ENCODE measurements around the gene SUMO3. TPM values are rescaled to one million over a fixed set of nuclear protein-coding genes. Genes with fewer than 3 reads are reported as not detected.

Gene SUMO3
- total RNA-seq, 3 donors from 2014 or later: 64.2 to 64.8 (median 64.4) TPM

- no peak for DNase-seq (ENCODE audit: low spot score in 2 of 2)
- no peak for TF ChIP-seq CTCF (IDR thresholded peaks at IDR 0.05)
- TF ChIP-seq POLR2A (IDR thresholded peaks at IDR 0.05): no peak
- no peak for TF ChIP-seq POLR2AphosphoS5 (IDR thresholded peaks at IDR 0.05)
- Histone ChIP-seq H3K4me1 (no peaks in the 10 kb centered on the region), H3K9me3 (peaks cover 13 to 25% of the 10 kb centered on the region in 2 donors), H3K36me3 (no peaks in the 10 kb centered on the region), H3K27me3 (no peaks in the 10 kb centered on the region), H3K27ac (no peak overlapping the region), H3K4me3 (no peak overlapping the region)
- intact Hi-C loops (cut with DNase I; ENCODE audit: low total_unique reads): no loop called here
These were observed 13.5 kb upstream of the SUMO3 start for GRCh38 chr21:44831227-44831860.

- H3K27ac ChIP-seq: no peak overlapping the region
- H3K9me3 ChIP-seq: peaks cover 13 to 25% of the 10 kb centered on the region in 2 donors
- no peak for DNase-seq (ENCODE audit: low spot score in 2 of 2)
- no peak for TF ChIP-seq CTCF (IDR thresholded peaks at IDR 0.05)
- TF ChIP-seq POLR2A (IDR thresholded peaks at IDR 0.05): no peak
- no peak for TF ChIP-seq POLR2AphosphoS5 (IDR thresholded peaks at IDR 0.05)
- no peaks in the 10 kb centered on the region for H3K27me3 ChIP-seq
- no peaks in the 10 kb centered on the region for H3K36me3 ChIP-seq
- no peak overlapping the region for H3K4me3 ChIP-seq
- no peaks in the 10 kb centered on the region for H3K4me1 ChIP-seq
- intact Hi-C loops (cut with DNase I; ENCODE audit: low total_unique reads): no loop called here
These were observed 11.7 kb upstream of the SUMO3 start for GRCh38 chr21:44829507-44830092.

- Histone ChIP-seq H3K27me3 (no peaks in the 10 kb centered on the region), H3K4me1 (no peaks in the 10 kb centered on the region), H3K9me3 (peaks cover 13 to 29% of the 10 kb centered on the region in 2 donors), H3K36me3 (no peaks in the 10 kb centered on the region), H3K4me3 (no peak overlapping the region), H3K27ac (no peak overlapping the region)
- intact Hi-C loops (cut with DNase I; ENCODE audit: low total_unique reads): no loop called here
- TF ChIP-seq POLR2AphosphoS5 (IDR thresholded peaks at IDR 0.05): no peak
- no peak for TF ChIP-seq CTCF (IDR thresholded peaks at IDR 0.05)
- TF ChIP-seq POLR2A (IDR thresholded peaks at IDR 0.05): no peak
- no peak for DNase-seq (ENCODE audit: low spot score in 2 of 2)
These were observed 10.6 kb upstream of the SUMO3 start for GRCh38 chr21:44828362-44829056.

- intact Hi-C loops (cut with DNase I; ENCODE audit: low total_unique reads): no loop called here
- Histone ChIP-seq H3K4me3 (no peak overlapping the region), H3K9me3 (peaks cover 25 to 60% of the 10 kb centered on the region in 2 donors), H3K36me3 (no peaks in the 10 kb centered on the region), H3K27ac (no peak overlapping the region), H3K27me3 (no peaks in the 10 kb centered on the region), H3K4me1 (no peaks in the 10 kb centered on the region)
- TF ChIP-seq POLR2AphosphoS5 (IDR thresholded peaks at IDR 0.05): no peak
- no peak for TF ChIP-seq CTCF (IDR thresholded peaks at IDR 0.05)
- TF ChIP-seq POLR2A (IDR thresholded peaks at IDR 0.05): no peak
- DNase-seq (ENCODE audit: low spot score in 2 of 2): no peak
These were observed 5.4 kb upstream of the SUMO3 start for GRCh38 chr21:44823179-44823660.
